Left lung (tissue), 10 donors: Measurements from ENCODE around the gene RHEB. TPM values are rescaled to one million over a fixed set of nuclear protein-coding genes. Genes with fewer than 3 reads are reported as not detected.
A peak's percentile ranks its signal among the peaks of the same experiment; 100 is the strongest.

Source experiments
- ATAC-seq: fragments of 200-7000 bp; cut with Tn5 transposase; one replicate; pipeline ENCODE4 v1.9.1; 2020; ENCODE audit warnings: moderate library complexity
- DNase-seq, 4 donors: peaks; one replicate each; pipeline ENCODE4 v3.0.0-alpha.2; 2013 to 2020
- H3K27ac ChIP-seq, 2 donors: fragments of 200-600 bp; sonication (generic) in 1 of 2; one replicate each; pipeline versions ENCODE4 v1.5.0 to v1.8.0; 2020 to 2021
- H3K27me3 ChIP-seq, 2 donors: fragments of 200-600 bp; sonication (generic) in 1 of 2; one replicate each; pipeline versions ENCODE4 v1.5.0 to v1.8.0; 2020 to 2021
- H3K36me3 ChIP-seq, 2 donors: fragments of 200-600 bp; sonication (generic) in 1 of 2; one replicate each; pipeline versions ENCODE4 v1.5.0 to v1.8.0; 2020 to 2021
- H3K4me1 ChIP-seq, 2 donors: fragments of 200-600 bp; one replicate each; pipeline ENCODE4 v1.8.0; 2021
- H3K4me3 ChIP-seq, 2 donors: fragments of 200-600 bp; sonication (generic) in 1 of 2; one replicate each; pipeline versions ENCODE4 v1.5.0 to v1.8.0; 2020 to 2021; ENCODE audit warnings: mild to moderate bottlenecking in 1 of 2
- H3K9me3 ChIP-seq, 2 donors: fragments of 200-600 bp; sonication (generic) in 1 of 2; one replicate each; pipeline versions ENCODE4 v1.5.0 to v1.8.0; 2020 to 2021
- intact Hi-C, 2 donors: fragments of 100-400 bp; cut with DNase I; formaldehyde crosslinking; loops; one replicate each; pipeline versions ENCODE4 v1.11.2 to v1.14.2; 2022
- polyA plus RNA-seq, 6 donors: library from polyadenylated mRNA; unstranded; fragments of 120-200 nt; gene quantifications; one replicate each; pipeline ENCODE4 v1.2.1, GENCODE V29; 2013; ENCODE audit not compliant: insufficient read length in 6 of 6
- total RNA-seq, 2 donors: library from RNA; stranded (reverse); fragmentation: NEBNext Ultra II Directional; extraction: Animal tissue kit (Norgen Biotek cat#: 25700); gene quantifications; one replicate each; pipeline ENCODE4 v1.2.1, GENCODE V29; 2021
- TF ChIP-seq, protein P1 (sequence below), 2 donors: fragments of 200-600 bp; sonication (generic) in 1 of 2; IDR thresholded peaks; one replicate each; pipeline versions ENCODE4 v1.5.0 to v1.8.0; 2021; ENCODE audit warnings: antibody characterized with exemption in 2 of 2
- donor health status: DM: no; HTN: yes; CAD: no.
- donor health status: DM: no; HTN: no; CAD: no.

RHEB gene
- total and polyA plus RNA-seq, 8 donors: 85.3 to 110 (median 105) TPM

DNA sequence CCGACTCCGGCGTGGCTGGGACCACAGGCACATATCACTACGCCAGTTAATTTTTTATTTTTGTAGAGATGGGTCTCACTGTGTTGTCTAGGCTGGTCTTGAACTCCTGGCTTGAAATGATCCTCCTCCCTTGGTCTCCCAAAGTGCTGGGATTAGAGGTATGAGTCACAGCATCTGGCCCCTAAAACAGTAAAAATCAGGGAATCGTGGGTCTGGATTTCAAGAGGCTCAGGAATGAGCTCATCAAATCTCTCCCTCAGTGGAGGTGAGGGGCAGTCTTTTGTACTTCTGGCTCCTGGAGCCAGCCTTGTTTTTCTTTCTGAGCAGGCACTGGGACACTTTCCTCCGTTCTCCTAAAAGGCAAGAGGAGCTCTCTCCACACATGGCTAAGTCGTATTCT is 32.1 kb upstream of the RHEB start:
- Histone ChIP-seq H3K27me3 (no peaks in the 10 kb centered on the region), H3K9me3 (no peaks in the 10 kb centered on the region), H3K4me1 (no peaks in the 10 kb centered on the region), H3K27ac (no peak overlapping the region), H3K36me3 (peaks cover 0 to 3% of the 10 kb centered on the region in 2 donors), H3K4me3 (no peak overlapping the region)
- TF ChIP-seq, protein P1, sequence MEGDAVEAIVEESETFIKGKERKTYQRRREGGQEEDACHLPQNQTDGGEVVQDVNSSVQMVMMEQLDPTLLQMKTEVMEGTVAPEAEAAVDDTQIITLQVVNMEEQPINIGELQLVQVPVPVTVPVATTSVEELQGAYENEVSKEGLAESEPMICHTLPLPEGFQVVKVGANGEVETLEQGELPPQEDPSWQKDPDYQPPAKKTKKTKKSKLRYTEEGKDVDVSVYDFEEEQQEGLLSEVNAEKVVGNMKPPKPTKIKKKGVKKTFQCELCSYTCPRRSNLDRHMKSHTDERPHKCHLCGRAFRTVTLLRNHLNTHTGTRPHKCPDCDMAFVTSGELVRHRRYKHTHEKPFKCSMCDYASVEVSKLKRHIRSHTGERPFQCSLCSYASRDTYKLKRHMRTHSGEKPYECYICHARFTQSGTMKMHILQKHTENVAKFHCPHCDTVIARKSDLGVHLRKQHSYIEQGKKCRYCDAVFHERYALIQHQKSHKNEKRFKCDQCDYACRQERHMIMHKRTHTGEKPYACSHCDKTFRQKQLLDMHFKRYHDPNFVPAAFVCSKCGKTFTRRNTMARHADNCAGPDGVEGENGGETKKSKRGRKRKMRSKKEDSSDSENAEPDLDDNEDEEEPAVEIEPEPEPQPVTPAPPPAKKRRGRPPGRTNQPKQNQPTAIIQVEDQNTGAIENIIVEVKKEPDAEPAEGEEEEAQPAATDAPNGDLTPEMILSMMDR (IDR thresholded peaks at IDR 0.05): no peak
- ATAC-seq (no peak), DNase-seq (no peak)
- intact Hi-C loops: no loop called here

DNA sequence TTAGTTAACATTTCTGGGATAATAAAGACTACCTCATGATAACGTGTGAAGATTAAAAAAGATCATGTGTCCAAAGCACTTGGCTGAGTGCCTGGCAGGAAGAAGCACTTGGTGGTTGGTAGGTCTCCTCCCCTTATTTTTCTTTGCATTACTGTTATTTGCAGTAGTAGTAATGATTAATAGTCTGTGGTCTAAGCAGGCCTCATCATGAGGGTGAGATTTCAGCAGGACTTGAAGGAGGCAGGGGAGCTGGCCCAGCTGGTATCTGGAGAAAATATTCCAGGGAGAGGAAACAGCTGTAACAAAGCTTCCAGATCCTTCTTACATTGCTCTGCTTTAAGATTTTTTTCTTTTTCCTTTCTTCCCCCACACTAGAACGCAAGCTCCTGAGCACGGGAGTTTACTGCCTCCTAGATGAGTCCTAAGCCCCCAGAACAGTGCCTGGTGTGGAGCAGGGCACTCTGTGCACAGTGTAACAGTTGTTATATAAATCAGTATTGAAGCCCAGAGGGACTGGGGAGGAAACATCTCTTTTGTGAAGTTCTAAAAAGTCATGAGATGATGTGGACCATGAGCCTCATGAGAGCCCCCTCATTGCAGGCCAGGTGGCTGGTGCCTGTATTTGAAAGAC is 31.1 kb upstream of the RHEB start:
- TF ChIP-seq, protein P1 (IDR thresholded peaks at IDR 0.05): no peak
- Histone ChIP-seq H3K4me1 (no peaks in the 10 kb centered on the region), H3K9me3 (no peaks in the 10 kb centered on the region), H3K36me3 (no peaks in the 10 kb centered on the region), H3K27ac (no peak overlapping the region), H3K4me3 (no peak overlapping the region), H3K27me3 (no peaks in the 10 kb centered on the region)
- ATAC-seq (peak; percentile 29), DNase-seq (peak in 2 of 4 donors; percentile 60 to 81)
- intact Hi-C loops: no loop called here

DNA sequence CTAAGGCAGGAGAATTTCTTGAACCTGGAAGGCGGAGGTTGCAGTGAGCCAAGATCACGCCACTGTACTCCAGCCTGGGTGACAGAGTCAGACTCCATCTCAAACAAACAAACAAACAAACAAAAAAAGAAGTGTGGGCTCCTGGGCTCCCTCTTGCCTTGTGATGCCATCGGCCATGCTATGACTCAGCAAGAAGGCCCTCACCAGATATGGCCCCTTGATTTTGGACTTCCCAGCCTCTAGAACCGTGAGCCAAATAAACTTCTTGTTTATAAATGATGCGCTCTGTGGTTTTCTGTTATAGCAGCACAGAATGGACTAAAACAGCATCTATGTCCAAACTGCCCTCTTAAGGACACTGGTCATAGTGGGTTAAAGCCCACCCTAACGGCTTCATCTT is 29.9 kb upstream of the RHEB start:
- H3K4me3 ChIP-seq: no peak overlapping the region
- H3K9me3 ChIP-seq: no peaks in the 10 kb centered on the region
- TF ChIP-seq, protein P1 (IDR thresholded peaks at IDR 0.05): no peak
- no peak overlapping the region for H3K27ac ChIP-seq
- no peak for DNase-seq
- no peaks in the 10 kb centered on the region for H3K36me3 ChIP-seq
- ATAC-seq: no peak
- H3K27me3 ChIP-seq: no peaks in the 10 kb centered on the region
- intact Hi-C loops: no loop called here
- H3K4me1 ChIP-seq: no peaks in the 10 kb centered on the region

DNA sequence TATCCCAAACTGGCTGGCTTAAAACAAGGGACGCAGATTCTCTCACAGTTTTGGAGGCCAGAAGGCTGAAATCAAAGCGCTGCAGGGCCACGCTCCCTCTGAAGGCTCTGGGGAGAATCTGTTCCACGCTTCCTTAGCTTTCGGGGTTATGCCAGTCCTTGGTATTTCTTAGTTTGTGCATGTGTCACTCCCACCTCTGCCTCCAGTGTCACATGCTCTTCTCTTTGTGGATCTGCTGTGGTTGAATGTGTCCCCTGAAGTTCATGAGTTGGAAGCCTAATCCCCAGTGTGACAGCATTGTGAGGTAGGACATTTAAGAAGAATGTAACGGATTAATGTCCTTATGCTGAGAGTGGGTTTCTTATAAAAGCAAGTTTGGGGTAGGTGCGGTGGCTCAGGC is 29.4 kb upstream of the RHEB start:
- no peaks in the 10 kb centered on the region for H3K9me3 ChIP-seq
- intact Hi-C loops: no loop called here
- H3K27me3 ChIP-seq: no peaks in the 10 kb centered on the region
- TF ChIP-seq, protein P1 (IDR thresholded peaks at IDR 0.05): no peak
- ATAC-seq: no peak
- DNase-seq: no peak
- no peaks in the 10 kb centered on the region for H3K36me3 ChIP-seq
- H3K4me3 ChIP-seq: no peak overlapping the region
- no peaks in the 10 kb centered on the region for H3K4me1 ChIP-seq
- no peak overlapping the region for H3K27ac ChIP-seq

DNA sequence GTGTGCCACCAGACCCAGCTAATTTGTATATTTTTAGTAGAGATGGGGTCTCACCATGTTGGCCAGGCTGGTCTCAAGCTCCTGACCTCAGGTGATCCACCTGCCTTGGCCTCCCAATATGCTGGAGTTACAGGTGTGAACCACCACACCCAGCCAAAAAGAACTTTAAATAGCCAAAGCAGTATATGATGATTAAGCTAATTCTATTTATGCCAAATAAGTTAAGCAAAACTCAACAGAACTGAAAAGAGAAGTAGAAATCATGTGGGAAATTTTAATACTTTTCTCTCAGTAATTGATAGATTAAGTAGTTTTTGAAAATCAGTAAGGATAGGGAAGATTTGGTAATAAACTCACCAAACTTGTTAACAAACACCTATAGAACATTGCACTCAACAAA is 24.5 kb upstream of the RHEB start:
- Histone ChIP-seq H3K4me3 (no peak overlapping the region), H3K36me3 (no peaks in the 10 kb centered on the region), H3K9me3 (no peaks in the 10 kb centered on the region), H3K27ac (no peak overlapping the region), H3K4me1 (no peaks in the 10 kb centered on the region), H3K27me3 (no peaks in the 10 kb centered on the region)
- intact Hi-C loops: no loop called here
- DNase-seq: no peak
- no peak for ATAC-seq
- TF ChIP-seq, protein P1 (IDR thresholded peaks at IDR 0.05): no peak
